Bronchial epithelial cell (primary cell): Measurements from ENCODE around the gene ABLIM2. TPM values are rescaled to one million over a fixed set of nuclear protein-coding genes. Genes with fewer than 3 reads are reported as not detected.
"Not testable (repeated sequence)": the region's sequence is repeated elsewhere in the genome, so short reads cannot be mapped to it uniquely, and the experiment has no call there.

Source experiments
- DNase-seq: peaks from one replicate; pipeline ENCODE4 v3.0.0-alpha.2; 2010; ENCODE audit warnings: low read depth
- FAIRE-seq: peaks from 2 replicates; lab custom pipeline; 2011; peaks lifted over from hg19 to GRCh38; lab: Jason Lieb, UNC
- H3K27me3 ChIP-seq: 2 replicates; pipeline ENCODE4 v1.5.1; 2011; ENCODE audit warnings: low read length; ENCODE audit not compliant: control insufficient read depth, insufficient read depth
- H3K36me3 ChIP-seq: 2 replicates; pipeline ENCODE4 v1.5.1; 2011; ENCODE audit warnings: low read length; ENCODE audit not compliant: control insufficient read depth, insufficient read depth
- H3K4me3 ChIP-seq: 2 replicates; pipeline ENCODE4 v1.5.1; 2011; ENCODE audit warnings: mild to moderate bottlenecking, low read depth, low read length, control low read depth
- total RNA-seq: library from RNA; depleted of rRNA; stranded (reverse); fragments of >200 nt; gene quantifications from 2 replicates; pipeline ENCODE4 v1.2.1, GENCODE V29; 2014
- TF ChIP-seq, protein P1 (sequence below): IDR thresholded peaks from 2 replicates; pipeline ENCODE4 v1.5.1; 2011; ENCODE audit warnings: mild to moderate bottlenecking, moderate library complexity, low read length, control low read depth, inconsistent platforms; ENCODE audit not compliant: insufficient read depth, severe bottlenecking

ABLIM2 gene
- total RNA-seq, 1 donor from 2014 or later: 1.1 TPM

DNA sequence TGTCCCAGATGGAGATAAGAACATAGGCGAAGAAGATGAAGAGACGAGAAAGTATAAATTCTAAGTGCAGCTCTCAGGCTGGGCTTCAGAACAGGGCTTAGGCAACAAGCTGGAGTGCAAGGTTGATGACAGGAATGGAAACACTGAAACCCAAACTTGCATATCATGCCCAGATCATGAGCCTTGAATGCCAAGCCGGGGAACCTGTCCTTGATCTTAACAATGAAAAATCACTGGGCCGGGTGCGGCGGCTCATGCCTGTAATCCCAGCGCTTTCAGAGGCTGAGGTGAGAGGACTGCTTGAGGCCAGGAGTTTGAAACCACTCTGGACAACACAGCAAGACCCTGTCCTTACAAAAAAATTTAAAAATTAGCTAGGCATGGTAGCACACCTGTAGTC, 236.1 kb downstream of the ABLIM2 start:
- FAIRE-seq (no peak), DNase-seq (no peak)
- Histone ChIP-seq H3K4me3 (no peak overlapping the region), H3K36me3 (no peaks in the 10 kb centered on the region), H3K27me3 (no peaks in the 10 kb centered on the region)
- TF ChIP-seq, protein P1, sequence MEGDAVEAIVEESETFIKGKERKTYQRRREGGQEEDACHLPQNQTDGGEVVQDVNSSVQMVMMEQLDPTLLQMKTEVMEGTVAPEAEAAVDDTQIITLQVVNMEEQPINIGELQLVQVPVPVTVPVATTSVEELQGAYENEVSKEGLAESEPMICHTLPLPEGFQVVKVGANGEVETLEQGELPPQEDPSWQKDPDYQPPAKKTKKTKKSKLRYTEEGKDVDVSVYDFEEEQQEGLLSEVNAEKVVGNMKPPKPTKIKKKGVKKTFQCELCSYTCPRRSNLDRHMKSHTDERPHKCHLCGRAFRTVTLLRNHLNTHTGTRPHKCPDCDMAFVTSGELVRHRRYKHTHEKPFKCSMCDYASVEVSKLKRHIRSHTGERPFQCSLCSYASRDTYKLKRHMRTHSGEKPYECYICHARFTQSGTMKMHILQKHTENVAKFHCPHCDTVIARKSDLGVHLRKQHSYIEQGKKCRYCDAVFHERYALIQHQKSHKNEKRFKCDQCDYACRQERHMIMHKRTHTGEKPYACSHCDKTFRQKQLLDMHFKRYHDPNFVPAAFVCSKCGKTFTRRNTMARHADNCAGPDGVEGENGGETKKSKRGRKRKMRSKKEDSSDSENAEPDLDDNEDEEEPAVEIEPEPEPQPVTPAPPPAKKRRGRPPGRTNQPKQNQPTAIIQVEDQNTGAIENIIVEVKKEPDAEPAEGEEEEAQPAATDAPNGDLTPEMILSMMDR: no peak

DNA sequence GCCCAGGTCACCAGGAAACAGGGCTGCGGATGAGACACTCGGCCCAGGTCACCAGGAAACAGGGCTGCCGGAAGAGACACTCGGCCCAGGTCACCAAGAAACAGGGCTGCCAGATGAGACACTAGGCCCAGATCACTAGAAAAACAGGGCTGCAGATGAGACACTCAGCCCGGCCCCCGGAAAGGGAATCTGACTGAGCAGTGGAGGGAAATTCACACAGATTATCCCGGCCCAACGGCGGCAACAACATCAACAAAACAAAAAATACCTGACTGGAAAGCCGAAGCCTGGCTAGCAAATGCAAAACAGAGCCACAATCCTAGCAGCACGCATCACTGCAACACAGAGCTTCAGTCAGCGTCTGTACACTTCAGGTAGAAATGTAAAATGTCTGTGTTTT, 239.6 kb downstream of the ABLIM2 start:
- Histone ChIP-seq H3K4me3 (no peak overlapping the region), H3K36me3 (no peaks in the 10 kb centered on the region), H3K27me3 (no peaks in the 10 kb centered on the region)
- DNase-seq (no peak), FAIRE-seq (no peak)
- TF ChIP-seq, protein P1: no peak

DNA sequence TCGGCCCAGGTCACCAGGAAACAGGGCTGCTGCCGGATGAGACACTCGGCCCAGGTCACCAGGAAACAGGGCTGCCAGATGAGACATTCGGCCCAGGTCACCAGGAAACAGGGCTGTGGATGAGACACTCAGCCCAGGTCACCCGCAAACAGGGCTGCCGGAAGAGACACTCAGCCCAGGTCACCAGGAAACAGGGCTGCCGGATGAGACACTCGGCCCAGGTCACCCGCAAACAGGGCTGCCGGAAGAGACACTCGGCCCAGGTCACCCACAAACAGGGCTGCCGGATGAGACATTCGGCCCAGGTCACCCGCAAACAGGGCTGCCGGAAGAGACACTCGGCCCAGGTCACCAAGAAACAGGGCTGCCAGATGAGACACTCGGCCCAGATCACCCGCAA, 240.4 kb downstream of the ABLIM2 start:
- not testable (repeated sequence) for H3K4me3 ChIP-seq, FAIRE-seq, DNase-seq, H3K27me3 ChIP-seq, H3K36me3 ChIP-seq

DNA sequence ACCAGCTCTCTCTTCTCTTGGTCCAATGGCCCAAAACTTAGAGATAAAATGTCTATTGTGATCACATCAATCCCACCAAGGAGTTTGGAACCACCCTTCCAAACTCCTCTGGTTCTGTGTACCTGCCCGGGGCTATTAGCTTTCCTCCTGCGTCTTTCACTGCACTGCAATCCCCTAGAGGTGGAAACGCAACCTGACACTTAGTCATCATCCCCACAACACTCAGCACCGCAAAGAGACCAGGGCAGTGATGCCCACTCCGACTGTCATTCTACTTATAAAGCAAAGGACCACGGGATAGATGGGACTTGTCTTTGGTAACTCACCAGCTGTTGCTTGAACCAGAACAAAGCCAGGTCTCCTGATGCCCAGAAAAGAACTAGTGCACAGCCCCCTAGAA, 240.9 kb downstream of the ABLIM2 start:
- peak; percentile 48 for DNase-seq
- no peak for FAIRE-seq
- Histone ChIP-seq H3K27me3 (no peaks in the 10 kb centered on the region), H3K36me3 (no peaks in the 10 kb centered on the region), H3K4me3 (no peak overlapping the region)
- TF ChIP-seq, protein P1: peak; percentile 30

DNA sequence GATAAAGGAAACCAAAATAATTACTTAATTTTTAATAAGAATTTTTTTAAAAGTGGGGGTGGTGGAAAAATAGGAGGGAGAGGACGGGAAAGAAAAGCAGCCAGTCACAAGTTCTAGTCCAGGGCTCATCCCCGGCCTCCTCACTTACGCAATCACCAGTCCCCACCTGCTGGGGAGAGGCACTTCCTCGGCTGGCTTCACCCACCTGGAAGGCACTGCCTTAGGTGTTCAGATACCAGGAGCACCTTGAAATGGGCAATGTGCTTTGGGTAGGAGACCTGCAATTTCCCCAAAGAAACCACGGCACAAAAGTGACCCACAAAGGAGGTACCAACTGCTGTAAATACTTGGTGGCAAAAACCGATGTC, 242.8 kb downstream of the ABLIM2 start:
- TF ChIP-seq, protein P1: no peak
- FAIRE-seq: no peak

More for the DNA sequence above, 242.8 kb downstream of the ABLIM2 start:
- Histone ChIP-seq H3K4me3 (no peak overlapping the region), H3K27me3 (no peaks in the 10 kb centered on the region), H3K36me3 (no peaks in the 10 kb centered on the region)
- DNase-seq: no peak

Other genes starting within 250 kb of the ABLIM2 start
- 6.8 and 16.1 TPM in 2 replicates for gene AFAP1, start 219.0 kb downstream of the ABLIM2 start, total RNA-seq
- gene SH3TC1, start 40.5 kb upstream of the ABLIM2 start, total RNA-seq: 32.1 and 33.5 TPM in 2 replicates
- gene HTRA3, start 110.9 kb upstream of the ABLIM2 start, total RNA-seq: under 0.01 and 0.26 TPM in 2 replicates